ENCODE measurements around the gene GNG7. TPM values are rescaled to one million over a fixed set of nuclear protein-coding genes. Genes with fewer than 3 reads are reported as not detected.

GNG7 gene
- total RNA-seq, 1 experiment from 2014 or later = 7.7 TPM

DNA sequence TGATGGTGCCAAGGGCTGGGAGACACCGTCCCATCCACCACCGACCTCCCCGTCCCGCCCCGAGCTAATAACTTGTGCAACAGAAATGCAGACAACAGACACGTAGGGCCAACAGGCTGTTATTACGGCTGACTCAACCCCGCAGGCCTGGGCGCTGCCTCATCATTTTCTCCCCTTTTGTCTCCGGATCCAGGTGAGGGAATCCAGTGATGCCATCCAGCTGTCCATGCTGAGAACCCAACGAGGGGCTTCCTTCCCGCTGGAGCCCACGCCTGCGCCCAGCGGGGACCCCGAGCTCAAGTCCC is 25.1 kb upstream of the GNG7 start:
- H3K14ac ChIP-seq (ENCODE audit: insufficient read depth, low read length) = peak overlapping the region; percentile 50; the same call in 1 of the 2 replicates
- H2AK5ac ChIP-seq (ENCODE audit: insufficient read length, low read length) = no peak overlapping the region
- H3K9me3 ChIP-seq (ENCODE audit: control insufficient read depth, low read depth, low read length) = no peaks in the 10 kb centered on the region
- H2BK12ac ChIP-seq (ENCODE audit: insufficient read length, low read depth, low read length) = no peak overlapping the region
- H3K79me2 ChIP-seq (ENCODE audit: insufficient read depth, low read length) = no peaks in the 10 kb centered on the region
- H3K27me3 ChIP-seq (ENCODE audit: insufficient read depth, low read length) = no peaks in the 10 kb centered on the region
- no peak overlapping the region for H4K5ac ChIP-seq (ENCODE audit: insufficient read length, low read depth, low read length)
- peaks cover 3% of the 10 kb centered on the region for H4K20me1 ChIP-seq (ENCODE audit: control insufficient read depth, insufficient read depth, insufficient read length)
- H2BK15ac ChIP-seq (ENCODE audit: low read depth, low read length) = no peak overlapping the region; the same call in 1 of the 2 replicates
- peak overlapping the region in 1 of 3 experiments; percentile 72; a peak in 1 of 7 replicates for H3K27ac Mint-ChIP-seq
- no peak overlapping the region for H2BK5ac ChIP-seq (ENCODE audit: insufficient read length, low read length)
- H3K4me1 Mint-ChIP-seq = peaks cover 3 to 14% of the 10 kb centered on the region in 2 experiments
- no peak overlapping the region for H3K56ac ChIP-seq (ENCODE audit: insufficient read length, low read depth, low read length)
- no peak for TF ChIP-seq CTCF (conservative IDR thresholded peaks at IDR 0.05)
- no peaks in the 10 kb centered on the region for H3K36me3 Mint-ChIP-seq (ENCODE audit: insufficient read depth in 1 of 3, low read depth in 3 of 3)
- no peak overlapping the region for H3K4ac ChIP-seq (ENCODE audit: low read depth, low read length)
- H3K18ac ChIP-seq (ENCODE audit: insufficient read length, low read depth, low read length) = no peak overlapping the region
- no peaks in the 10 kb centered on the region for H3K23me2 ChIP-seq (ENCODE audit: insufficient read length, low read depth, low read length, poor library complexity, severe bottlenecking)
- WGBS (ENCODE audit: extremely low coverage, insufficient read length, low lambda C conversion rate) = no CpG with 5 or more reads among the region's 16 CpGs
- no peak overlapping the region for H2BK120ac ChIP-seq (ENCODE audit: low read depth, low read length, poor library complexity, severe bottlenecking)
- no peak overlapping the region for H3K23ac ChIP-seq (ENCODE audit: insufficient read length, low read depth, low read length)
- no peak overlapping the region for H3K4me3 Mint-ChIP-seq
- H3K4me2 ChIP-seq (ENCODE audit: insufficient read depth, insufficient read length, low read length) = no peak overlapping the region
- H3K79me1 ChIP-seq (ENCODE audit: insufficient read depth, low read depth, low read length, poor library complexity, severe bottlenecking) = no peaks in the 10 kb centered on the region
- DNase-seq = no peak
- no peaks in the 10 kb centered on the region for H3K9me3 Mint-ChIP-seq
- no peaks in the 10 kb centered on the region; the same call in 1 of the 2 replicates for H3K4me1 ChIP-seq (ENCODE audit: insufficient read depth, low read length)
- no peak overlapping the region for H3K27ac ChIP-seq (ENCODE audit: insufficient read length, low read depth, low read length)
- H4K91ac ChIP-seq (ENCODE audit: insufficient read length, low read depth, low read length) = no peak overlapping the region
- H3K9ac ChIP-seq (ENCODE audit: extremely low read depth, insufficient read length, low read length) = no peak overlapping the region
- peaks cover 43% of the 10 kb centered on the region for H3K27me3 Mint-ChIP-seq (ENCODE audit: low read depth)
- no peak overlapping the region for H3T11ph ChIP-seq (ENCODE audit: low read length)
- no peak overlapping the region for H2AFZ ChIP-seq (ENCODE audit: low read length)
- no peak overlapping the region for H4K8ac ChIP-seq (replicated peaks; ENCODE audit: insufficient read length, low read depth, low read length)
- no peak overlapping the region for H2BK20ac ChIP-seq (ENCODE audit: low read depth, low read length, poor library complexity, severe bottlenecking)
